Adipose tissue (tissue), 3 donors: Measurements from ENCODE around the gene CATSPER1. TPM values are rescaled to one million over a fixed set of nuclear protein-coding genes. Genes with fewer than 3 reads are reported as not detected.
"Not testable (repeated sequence)": the region's sequence is repeated elsewhere in the genome, so short reads cannot be mapped to it uniquely, and the experiment has no call there.

ENCODE experiments used
- H3K27ac ChIP-seq: one replicate; pipeline ENCODE4 v1.5.1; 2013; ENCODE audit warnings: low read depth, low read length
- WGBS, 3 donors: extraction: QIAGEN DNeasy Blood & Tissue Kit; methylation state at CpG; one replicate each; pipeline ENCODE4 v1.1.7; 2013; 5-methylcytosine and 5-hydroxymethylcytosine counted together
- polyA plus RNA-seq, 3 donors: library from polyadenylated mRNA; stranded (reverse); fragments of 200-250 nt; gene quantifications; one replicate each; pipeline ENCODE4 v1.2.3, GENCODE V29; 2013
- donor health status: healthy with polysubstance abuse.
- donor health status: Bipolar disorder and iron deficiency.
- donor health status: healthy.

CATSPER1 gene
- polyA plus RNA-seq, 3 donors: 0.02 to 0.16 TPM; not detected in 1

- 67 to 76% (median 70%) methylated on average over 4 of the region's 4 CpGs for WGBS, 3 donors
Observed at GRCh38 chr11:66010036-66010435, 16.2 kb downstream of the CATSPER1 start.

GRCh38 chr11:66008468-66009101, 17.7 kb downstream of the CATSPER1 start:
- 46 to 66% (median 54%) methylated on average over 9 to 10 of the region's 10 CpGs for WGBS, 3 donors
- H3K27ac ChIP-seq: no peak overlapping the region

More at GRCh38 chr11:66010036-66010435, 16.2 kb downstream of the CATSPER1 start:
- not testable (repeated sequence) for H3K27ac ChIP-seq

GRCh38 chr11:66008095-66008467, 18.2 kb downstream of the CATSPER1 start:
- WGBS, 3 donors: 59 to 89% (median 89%) methylated on average over 2 of the region's 2 CpGs
- no peak overlapping the region for H3K27ac ChIP-seq

GRCh38 chr11:66007201-66007634, 19.1 kb downstream of the CATSPER1 start:
- 31 to 69% (median 64%) methylated on average over 5 of the region's 5 CpGs for WGBS, 3 donors
- no peak overlapping the region for H3K27ac ChIP-seq

GRCh38 chr11:66006891-66007176, 19.4 kb downstream of the CATSPER1 start:
- 73 to 83% (median 83%) methylated on average over 4 of the region's 4 CpGs for WGBS, 3 donors
- H3K27ac ChIP-seq: no peak overlapping the region

GRCh38 chr11:66006134-66006890, 20.0 kb downstream of the CATSPER1 start:
- 87 to 91% (median 87%) methylated on average over 13 of the region's 13 CpGs for WGBS, 3 donors
- H3K27ac ChIP-seq: no peak overlapping the region

GRCh38 chr11:66004186-66004585, 22.1 kb downstream of the CATSPER1 start:
- no peak overlapping the region for H3K27ac ChIP-seq
- WGBS, 3 donors: 70 to 89% (median 85%) methylated on average over 4 of the region's 4 CpGs

- 63 to 72% (median 66%) methylated on average over 6 of the region's 6 CpGs for WGBS, 3 donors
- H3K27ac ChIP-seq: no peak overlapping the region
Observed at GRCh38 chr11:66003291-66003690, 23.0 kb downstream of the CATSPER1 start.

GRCh38 chr11:66002648-66003225, 23.5 kb downstream of the CATSPER1 start:
- H3K27ac ChIP-seq: no peak overlapping the region
- 0 to 1% (median 0%) methylated on average over 28 to 40 of the region's 40 CpGs for WGBS, 3 donors

GRCh38 chr11:66001942-66002647, 24.2 kb downstream of the CATSPER1 start, which contains the start of the genes BANF1 and EIF1AD:
TSS of gene BANF1 (plus strand) at chr11:66002503. CDS start at chr11:66003251, 748 bp downstream.
TSS of gene EIF1AD (minus strand) at chr11:66002157. CDS start at chr11:66000389, 1,768 bp downstream.
- 0 to 1% (median 0%) methylated on average over 50 to 55 of the region's 55 CpGs for WGBS, 3 donors
- H3K27ac ChIP-seq: peak within 1 kb of the TSS; percentile 75

- WGBS, 3 donors: 75 to 89% (median 80%) methylated on average over 2 of the region's 2 CpGs
- H3K27ac ChIP-seq: no peak overlapping the region
Observed at GRCh38 chr11:65997286-65997685, 29.0 kb downstream of the CATSPER1 start.

- WGBS, 3 donors: 79 to 83% (median 79%) methylated on average over 5 of the region's 5 CpGs
Observed at GRCh38 chr11:65992056-65992455, 34.2 kb downstream of the CATSPER1 start.

GRCh38 chr11:65988791-65989592, 37.3 kb downstream of the CATSPER1 start:
- WGBS, 3 donors: 16 to 26% (median 16%) methylated on average over 10 of the region's 10 CpGs
- no peak overlapping the region for H3K27ac ChIP-seq

More at GRCh38 chr11:65992056-65992455, 34.2 kb downstream of the CATSPER1 start:
- H3K27ac ChIP-seq: no peak overlapping the region

- WGBS, 3 donors: 70 to 86% (median 79%) methylated on average over 9 of the region's 9 CpGs
- no peak overlapping the region for H3K27ac ChIP-seq
Observed at GRCh38 chr11:65987336-65987735, 38.9 kb downstream of the CATSPER1 start.

- 85 to 88% (median 85%) methylated on average over 5 of the region's 5 CpGs for WGBS, 3 donors
Observed at GRCh38 chr11:65983589-65983987, 42.7 kb downstream of the CATSPER1 start.

GRCh38 chr11:65982824-65983588, 43.3 kb downstream of the CATSPER1 start:
- WGBS, 3 donors: 68 to 77% (median 73%) methylated on average over 22 of the region's 22 CpGs
- no peak overlapping the region for H3K27ac ChIP-seq

More at GRCh38 chr11:65983589-65983987, 42.7 kb downstream of the CATSPER1 start:
- H3K27ac ChIP-seq: no peak overlapping the region
